HG02571 (cell line): Measurements from ENCODE around the gene AFF2.

Source experiments
- ATAC-seq: cut with Tn5 transposase; IDR thresholded peaks from one replicate; pipeline ENCODE4 v1.9.1; 2021; ENCODE audit warnings: mild to moderate bottlenecking, moderate library complexity; ENCODE audit not compliant: unreplicated experiment

AFF2 gene

DNA sequence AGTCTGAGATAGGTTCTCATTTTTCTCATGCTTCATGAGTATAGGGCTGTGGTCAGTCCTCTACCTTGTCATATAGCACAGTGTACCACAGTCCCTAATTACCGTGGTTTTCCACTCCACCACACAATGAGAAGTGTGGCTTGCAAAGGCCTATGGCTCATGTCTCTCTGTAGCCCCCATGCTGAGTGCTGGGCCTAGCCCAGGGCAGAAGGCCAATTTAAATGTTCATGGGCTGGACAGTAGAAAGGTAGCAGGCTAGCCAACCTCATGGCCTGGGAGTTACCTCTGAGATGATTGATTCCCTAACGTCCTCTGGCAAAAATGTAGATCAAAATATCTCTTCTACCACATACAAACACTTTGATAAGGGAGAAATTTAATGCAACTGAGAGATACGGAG is 222.5 kb downstream of the AFF2 start:
- no peak for ATAC-seq

DNA sequence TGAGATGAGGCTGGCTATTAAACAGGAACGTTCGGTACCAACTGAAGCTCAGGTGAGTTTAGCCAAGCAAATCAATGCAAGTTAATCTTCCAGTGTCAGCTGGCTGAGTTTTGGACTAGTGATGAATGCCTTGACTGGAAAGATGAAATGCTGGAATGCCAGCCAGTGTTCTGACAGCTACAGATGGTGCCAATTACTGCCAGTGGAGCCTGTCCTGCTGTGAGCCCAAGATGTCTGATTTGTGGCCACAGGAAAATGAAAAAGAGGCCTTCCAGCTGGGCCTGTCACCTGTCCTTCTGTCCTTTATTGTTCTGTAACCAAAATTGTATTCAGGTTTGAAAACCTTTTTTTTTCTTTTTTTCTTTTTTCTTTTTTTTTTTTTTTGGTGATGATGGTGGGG is 223.1 kb downstream of the AFF2 start:
- no peak for ATAC-seq

DNA sequence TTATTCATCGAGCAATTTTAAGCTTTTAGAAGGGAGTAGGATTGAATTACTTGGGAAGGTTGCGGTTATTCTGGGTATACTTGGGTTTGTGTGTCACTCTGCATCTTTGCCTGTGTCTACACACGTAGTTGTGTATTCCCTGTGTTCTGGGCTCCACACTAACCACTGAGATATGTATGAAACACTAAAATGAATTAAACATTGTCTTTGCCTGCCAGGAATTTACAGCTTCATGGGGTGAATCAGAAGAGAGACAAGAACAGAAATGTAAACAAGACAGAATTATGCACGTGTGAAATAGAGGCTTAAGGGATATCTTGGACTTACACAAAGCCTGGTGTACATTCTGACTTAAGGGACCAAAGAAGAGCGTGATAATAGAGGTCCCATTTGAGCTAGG is 228.5 kb downstream of the AFF2 start:
- ATAC-seq: no peak

DNA sequence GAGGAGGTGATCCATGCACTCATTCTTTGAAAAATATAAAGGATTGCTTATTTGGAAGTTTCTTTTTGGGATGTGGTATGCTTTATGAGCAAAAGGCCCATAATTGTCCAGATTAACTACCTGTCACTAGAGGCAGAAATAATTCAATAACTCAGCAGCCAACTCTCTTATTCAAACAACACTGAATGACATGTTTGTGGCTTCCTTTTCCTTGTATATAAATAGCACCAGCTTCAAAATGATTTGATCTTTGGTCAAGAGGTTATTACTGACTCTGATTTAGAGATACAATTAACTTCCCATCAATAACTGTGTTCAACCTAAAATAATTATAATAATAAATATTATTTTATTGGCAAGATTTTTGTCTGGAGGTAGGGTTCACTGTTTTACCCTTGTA is 232.3 kb downstream of the AFF2 start:
- no peak for ATAC-seq

DNA sequence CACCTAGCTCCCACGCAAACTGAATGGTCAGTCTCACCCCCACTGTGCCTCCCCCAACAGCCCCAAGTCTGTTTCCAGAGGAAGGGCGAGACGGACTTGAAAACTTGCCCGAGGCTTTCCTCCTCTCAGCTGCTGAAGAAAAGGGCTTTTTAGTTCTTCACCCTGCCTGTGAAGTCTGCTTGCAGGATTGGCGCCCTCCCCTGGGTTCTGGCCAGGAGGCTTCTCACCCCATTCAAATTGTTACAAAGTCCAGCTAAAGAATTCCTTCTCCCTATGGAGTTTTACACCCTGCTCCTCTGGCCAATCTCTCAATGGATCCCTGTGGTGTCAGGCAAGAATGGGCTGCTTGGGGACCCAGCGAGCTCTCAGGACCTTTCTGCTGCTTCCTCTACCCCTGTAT is 241.0 kb downstream of the AFF2 start:
- ATAC-seq: no peak

DNA sequence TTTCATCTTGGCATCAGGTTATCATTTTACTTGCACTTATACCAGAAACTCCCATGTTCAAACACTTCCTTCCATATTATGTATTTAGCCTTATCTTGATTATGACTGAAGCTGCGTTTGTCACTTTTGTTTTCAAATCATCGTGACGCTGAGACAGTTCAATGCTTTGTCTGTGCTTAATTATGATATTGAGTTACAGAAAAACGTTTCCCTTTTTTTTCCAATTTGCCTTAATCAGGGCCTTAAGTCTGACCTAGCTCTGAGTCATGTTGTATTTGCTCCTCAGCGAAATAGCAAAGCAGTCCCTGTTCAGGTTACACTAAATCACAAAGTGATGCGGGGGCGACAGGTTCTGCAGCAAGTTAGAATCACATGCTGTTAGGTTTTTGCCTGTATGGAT is 254.7 kb downstream of the AFF2 start:
- ATAC-seq: no peak

DNA sequence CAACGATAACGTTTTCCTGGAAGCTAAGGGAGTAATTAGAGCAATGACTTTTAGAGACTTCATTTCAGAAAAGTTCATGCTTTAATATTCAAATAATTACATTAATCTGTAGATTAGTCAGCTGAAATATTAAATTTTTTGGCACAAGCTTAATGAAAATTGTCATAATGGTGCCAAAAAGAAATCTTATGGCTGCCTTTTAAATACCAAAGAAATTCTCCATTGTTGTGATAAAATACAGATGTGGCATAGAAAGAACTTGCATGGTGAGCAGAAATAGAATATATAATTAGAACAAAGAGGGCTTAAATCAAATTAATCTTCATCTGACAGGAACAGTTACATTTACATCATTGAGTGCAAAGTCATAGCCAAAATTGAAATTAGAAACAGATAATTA is 263.5 kb downstream of the AFF2 start:
- no peak for ATAC-seq

DNA sequence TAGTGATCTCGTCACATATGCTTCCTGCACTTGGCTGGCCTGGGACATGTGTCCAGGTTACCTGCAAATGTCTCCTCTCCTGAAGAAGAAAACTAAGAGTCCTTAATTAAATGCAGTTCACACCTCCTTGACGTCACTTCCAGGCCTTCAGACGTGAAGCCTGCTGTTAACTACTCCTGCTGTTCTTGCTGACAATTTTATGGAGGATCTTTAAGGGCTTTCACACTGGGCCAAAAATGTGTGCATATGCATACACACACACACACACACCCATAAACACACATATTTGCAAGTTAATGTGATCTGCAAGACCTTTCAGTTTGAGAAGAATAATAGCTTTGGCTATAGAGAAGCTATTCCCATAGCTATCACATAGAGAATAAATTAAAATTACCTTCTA is 267.9 kb downstream of the AFF2 start:
- ATAC-seq: no peak

DNA sequence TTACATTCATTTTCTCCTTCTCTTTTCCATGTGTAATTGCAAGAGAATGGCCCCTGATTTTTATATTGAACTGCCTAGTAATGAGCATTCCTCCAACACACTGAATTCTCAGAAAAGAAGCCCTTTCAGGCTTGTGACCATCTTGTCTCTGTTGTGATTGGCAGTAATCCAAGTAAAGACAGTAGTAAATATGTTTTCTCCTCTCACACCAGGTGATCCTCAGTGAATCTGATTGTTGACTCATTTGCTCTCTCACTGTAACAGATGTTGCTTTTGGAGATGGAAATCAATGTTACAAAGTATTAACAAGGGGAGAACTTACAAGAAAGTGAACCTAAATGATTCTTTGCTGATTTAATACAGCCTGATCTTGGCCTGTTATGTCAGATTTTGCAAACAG is 271.0 kb downstream of the AFF2 start:
- no peak for ATAC-seq

DNA sequence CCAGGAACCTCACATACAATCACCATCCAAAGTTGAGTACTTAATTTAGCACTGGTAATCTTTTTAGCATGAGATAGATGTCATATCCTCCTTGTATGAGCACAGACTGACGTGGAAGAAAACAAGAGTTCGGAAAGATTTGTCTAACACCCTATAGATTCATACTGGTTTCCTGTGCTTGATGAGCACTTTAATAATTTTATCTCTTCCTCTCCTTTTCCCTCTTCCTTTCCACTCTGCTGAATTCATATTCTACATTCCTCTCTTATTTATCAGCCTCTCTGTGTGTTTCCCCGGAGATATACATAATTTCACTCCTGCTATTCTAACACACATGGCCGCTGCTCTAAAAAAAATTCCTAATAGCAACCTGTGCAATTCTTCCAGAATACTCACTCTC is 273.9 kb downstream of the AFF2 start:
- ATAC-seq: no peak

DNA sequence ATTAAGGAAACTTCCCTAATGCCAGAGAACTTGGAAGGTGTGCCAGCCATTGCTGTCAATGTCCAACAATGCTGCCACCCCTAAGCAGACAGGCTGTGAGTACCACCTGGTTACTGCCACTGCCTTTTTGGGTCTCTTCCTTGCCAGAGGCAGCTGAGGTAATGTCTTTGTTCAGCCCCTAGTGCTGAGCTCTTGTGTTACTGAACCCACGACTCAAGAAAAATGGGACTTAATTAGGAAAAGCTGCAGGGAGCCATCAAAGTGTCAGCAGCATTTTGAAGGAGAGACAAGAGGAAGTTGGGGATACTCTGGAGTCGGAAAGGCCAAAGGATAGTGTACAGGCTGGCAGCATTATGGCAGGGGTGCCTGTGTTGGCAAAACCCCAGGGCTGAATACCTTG is 283.7 kb downstream of the AFF2 start:
- ATAC-seq: no peak

DNA sequence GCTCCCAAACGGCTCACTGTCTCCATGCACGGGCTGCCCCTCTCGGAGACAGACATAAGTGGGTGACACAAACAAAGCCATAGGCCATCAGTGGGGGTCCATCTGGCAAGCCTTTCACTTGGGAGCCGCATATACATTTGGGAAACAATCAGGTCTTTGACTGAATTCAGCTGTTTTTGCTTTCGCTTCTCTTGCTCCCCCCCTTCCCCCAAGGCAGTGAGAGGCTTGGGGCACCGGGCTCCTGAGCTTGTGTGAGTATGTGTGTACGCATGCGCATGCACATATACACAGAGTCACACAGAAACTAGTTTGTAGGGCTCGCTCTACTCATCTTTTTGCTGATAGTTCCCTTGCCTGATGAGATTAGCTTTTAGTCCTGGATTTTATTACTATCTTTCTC is 284.4 kb downstream of the AFF2 start:
- ATAC-seq: no peak

DNA sequence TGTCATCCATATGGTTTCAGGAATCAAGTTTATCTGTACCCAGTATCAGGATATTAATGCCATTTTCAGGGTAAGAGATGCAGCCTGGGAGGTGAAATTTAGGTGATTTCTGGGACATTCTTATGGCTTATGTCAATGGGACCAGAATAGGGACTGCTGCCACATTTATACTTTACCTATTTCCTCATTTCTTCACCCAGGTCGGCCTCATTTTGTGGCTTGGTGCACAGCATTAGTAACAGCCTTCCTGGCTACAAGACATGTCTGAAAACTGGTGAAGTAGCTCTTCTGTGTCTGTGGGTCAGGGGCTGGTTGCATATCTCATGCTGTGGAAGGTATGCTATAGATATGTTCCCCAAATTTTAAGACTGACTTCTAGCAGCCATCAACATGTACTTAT is 284.8 kb downstream of the AFF2 start:
- ATAC-seq: no peak

DNA sequence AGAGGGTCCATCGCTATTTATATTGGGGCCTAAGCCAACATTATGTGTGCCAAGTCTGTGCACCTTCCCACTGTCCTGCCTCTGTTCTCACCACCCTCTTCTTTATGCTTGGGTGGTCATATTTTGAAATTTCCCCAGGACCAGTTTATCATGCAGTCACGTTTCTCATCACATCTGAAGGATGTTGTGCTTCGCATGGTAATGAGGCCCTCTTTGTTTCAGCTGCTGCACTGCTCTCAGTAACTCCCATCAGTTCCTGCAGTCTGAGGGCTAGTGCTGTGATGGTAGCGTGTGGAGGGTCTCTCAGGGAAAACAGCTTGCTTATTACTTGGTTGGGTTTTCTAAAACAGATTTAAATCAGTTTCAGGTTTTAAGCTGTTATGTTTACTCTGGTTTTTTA is 288.0 kb downstream of the AFF2 start:
- no peak for ATAC-seq

DNA sequence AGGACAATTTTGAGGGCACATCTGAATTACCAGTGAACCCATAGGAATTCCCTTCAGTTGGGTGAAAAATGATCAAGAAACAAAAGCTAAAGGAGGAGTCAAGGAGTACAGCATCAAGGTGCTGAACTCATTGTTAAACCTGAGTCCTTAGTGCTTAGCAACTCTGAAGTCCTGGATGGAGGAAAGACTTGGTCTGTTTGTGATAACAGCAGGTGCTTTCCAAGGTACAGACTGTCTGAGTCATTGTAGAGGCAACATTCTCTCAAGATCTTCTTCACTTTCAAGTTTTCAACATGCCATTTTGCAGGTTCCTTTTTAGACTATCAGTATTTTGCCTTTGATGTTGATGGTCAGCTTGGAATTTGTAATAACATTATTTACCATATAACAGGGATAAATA is 293.9 kb downstream of the AFF2 start:
- ATAC-seq: no peak

DNA sequence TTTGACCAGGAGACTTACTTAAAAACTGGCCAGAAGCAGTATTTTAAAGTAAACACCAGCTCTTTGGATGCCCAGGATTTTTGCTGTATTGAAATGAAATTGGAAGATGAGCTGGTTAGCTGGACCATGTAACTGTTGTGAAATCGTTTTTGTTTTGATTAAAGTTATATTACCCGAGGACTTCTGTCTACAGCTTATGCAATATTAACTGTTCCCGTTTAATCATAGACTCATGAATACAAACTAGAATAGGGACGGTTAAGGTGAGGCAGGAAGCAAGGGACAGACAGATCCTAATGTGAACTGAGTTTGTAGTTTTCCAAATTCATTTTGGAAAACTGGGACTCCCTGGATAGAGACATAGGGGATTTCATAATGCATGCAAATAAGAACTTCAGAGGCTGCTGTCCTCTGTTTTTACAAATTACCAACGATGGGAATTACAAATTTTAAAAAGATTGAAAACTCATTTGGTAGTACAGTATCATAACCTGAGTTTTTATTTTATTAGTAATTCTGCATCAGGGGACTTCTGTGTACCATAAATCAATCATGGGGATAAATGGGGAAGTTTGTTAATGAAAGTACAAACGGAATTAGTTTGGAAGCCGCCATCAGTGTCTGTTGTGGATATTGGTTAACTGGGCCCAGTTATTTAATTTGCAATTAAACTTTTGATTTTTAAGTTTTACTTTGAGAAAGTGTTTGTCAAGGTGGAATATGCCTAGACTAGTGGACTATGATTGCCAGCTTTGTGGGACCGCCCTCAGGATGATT is 304.4 kb downstream of the AFF2 start:
- no peak for ATAC-seq

DNA sequence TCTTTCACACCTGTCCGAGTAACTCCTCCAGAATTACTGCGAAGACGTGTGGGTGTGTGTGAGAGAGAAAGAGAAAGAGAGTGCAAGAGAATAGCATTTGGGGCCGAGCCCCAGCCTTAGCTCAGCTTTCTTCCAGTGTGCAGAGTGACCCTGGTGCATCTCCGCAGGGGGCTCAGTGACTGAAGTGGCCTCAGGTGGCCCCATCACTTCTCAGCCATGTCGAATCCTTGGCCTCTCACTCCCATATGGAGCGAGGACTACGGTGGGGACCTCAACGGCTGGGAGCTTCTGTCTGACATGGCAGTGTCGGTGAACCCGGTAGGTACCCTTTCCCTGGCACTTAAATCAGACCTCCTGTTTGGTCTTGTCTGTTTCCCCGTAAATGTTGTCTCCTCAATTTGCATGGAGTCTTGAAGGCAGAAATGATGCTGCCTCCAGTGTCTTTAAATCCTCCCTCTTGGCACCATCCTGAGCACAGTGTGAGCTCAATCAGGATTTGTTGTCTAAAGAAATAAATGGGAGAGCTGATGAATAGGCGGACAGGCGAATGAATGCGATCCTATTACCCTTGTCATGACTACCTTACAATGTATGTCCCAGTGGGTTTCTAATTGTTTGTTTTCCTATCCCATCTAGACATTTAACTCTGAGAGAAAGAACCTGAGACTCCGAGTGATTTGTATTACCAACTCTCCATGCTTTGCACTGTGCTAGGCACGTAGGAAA is 305.9 kb downstream of the AFF2 start:
- no peak for ATAC-seq

DNA sequence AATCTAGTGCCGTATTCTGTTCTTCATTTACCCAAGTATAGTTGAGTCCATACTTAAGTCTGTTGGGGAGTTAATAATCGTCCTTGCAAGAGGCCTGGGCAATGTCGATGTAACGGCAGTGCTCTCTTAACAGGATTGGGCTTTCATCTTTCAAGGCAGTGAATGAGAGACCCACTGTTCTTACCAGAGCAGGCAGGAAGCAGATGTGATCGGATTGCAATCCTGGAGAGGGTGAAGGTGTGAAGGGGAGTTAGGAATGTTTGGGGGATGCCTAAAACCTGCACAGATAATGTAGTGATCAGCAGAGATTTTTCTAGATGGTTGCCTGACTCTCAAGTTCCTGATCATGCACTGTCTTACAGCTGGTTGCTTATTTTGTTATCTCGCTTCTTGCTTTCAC is 308.4 kb downstream of the AFF2 start:
- no peak for ATAC-seq

DNA sequence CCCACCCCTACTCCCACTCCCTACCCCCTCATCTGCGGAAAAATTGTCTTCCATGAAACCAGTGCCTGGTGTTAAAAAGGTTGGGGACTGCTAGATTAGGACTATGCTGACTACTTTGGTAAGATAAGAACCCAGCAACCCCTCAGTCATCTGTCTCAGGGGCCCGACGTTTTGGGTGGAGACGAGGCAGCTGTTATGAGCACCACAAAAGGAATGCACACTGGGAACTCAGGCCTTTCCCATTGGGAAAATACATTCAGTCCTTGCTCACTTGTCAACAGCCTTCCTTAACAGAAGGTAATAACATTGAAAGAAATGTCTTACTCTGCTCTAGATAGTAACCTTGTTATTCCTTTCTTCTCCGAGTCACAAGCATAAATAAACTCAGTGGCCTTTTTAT is 310.8 kb downstream of the AFF2 start:
- no peak for ATAC-seq

DNA sequence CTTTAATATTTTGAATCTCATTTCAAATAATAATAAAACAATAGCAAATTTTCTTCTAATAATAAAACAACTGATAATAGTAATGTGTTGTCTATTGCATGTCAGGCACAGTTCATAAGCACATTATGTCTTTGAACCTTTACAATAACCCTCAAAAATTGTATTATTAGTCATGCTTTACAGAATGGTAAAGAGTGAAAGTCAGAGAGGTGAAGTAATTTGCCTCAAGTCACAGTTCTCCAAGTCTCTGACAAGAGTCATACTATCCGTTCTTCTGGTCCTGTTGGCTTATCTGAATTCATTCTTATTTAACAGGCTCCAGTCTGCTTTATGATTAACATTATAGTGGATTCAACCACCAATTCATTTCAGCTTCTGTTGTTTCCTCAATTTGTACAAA is 313.0 kb downstream of the AFF2 start:
- ATAC-seq: no peak

DNA sequence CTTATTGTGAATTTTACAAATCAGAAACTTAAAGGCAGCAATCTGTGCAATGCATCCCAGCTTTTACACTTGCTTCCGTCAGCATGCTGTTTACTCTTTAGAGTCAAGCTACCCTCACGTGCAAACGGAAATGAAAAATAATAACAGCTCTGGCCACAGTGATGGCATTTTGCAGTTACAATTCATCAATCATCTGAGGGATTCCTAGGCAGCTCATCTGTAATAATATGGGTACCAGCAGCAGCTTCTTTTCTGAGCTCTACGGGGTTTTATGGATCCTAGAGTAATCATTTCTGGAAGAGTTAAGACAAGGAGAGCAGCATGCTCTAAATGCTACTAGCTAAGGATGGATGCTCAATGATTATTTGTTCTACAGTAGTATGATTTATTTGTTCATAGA is 313.6 kb downstream of the AFF2 start:
- no peak for ATAC-seq

DNA sequence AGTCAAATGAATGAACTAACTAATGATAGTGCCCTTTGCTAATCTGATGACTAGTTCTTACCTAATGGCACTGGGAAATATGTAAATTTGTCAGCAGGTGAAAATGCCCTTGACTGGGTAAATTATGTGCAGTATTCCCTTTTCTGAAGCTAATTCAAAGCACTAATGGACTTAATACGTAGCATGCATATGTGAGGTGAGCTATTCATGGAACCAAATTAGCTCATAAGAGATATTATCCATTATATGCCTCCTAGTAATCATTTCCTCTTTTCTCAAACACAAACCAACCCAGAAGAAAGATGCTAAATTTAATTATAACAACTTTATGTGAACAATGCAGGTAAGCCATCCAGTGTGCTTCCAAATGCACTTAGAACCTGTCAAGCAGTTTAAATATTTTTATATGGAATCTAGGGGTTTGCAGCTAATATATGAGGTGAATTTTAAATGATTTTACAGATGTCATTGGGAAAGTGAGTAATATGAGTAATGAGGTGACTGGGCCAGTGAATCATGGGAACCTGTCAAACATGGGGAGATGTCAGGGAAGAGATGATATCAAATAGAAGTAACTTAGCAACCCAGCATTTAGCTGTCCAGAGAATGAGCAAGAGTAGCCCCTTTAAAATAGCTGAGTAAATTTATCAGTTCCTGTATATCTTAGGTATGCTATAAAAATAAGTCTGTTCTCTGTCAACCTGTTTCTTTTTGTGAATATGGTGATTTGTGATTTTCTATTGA is 315.0 kb downstream of the AFF2 start:
- no peak for ATAC-seq
